SH-SY5Y (cell line): ENCODE results near the gene LTBP2.

ENCODE experiments used
- GATA2 ChIP-seq: IDR thresholded peaks from 2 replicates; pipeline ENCODE4 v1.6.1; 2011; ENCODE audit warnings: mild to moderate bottlenecking, low read depth, low read length
- GATA3 ChIP-seq: IDR thresholded peaks from 2 replicates; pipeline ENCODE4 v1.6.1; 2011; ENCODE audit warnings: low read depth, mild to moderate bottlenecking, low read length, moderate library complexity

LTBP2 gene

DNA sequence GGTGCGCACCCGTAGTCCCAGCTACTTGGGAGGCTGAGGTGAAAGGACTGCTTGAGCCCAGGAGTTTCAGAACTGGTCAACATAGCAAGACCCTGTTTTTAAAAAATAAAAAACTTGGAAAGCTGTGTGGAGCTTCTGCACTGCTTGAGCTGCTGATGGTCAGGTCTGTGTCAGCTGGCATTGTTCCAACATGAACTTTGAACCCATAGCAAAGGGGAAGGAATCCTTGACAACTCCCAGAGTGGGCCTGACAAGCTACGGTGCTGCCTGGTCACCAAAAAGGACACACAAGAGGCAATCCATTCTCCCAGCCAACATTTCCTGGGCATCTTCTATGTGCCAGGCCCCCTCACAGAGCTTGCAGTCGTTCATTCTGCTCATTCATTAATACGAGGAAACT lies 16.4 kb upstream of the LTBP2 start:
- TF ChIP-seq GATA3 (no peak), GATA2 (no peak)

DNA sequence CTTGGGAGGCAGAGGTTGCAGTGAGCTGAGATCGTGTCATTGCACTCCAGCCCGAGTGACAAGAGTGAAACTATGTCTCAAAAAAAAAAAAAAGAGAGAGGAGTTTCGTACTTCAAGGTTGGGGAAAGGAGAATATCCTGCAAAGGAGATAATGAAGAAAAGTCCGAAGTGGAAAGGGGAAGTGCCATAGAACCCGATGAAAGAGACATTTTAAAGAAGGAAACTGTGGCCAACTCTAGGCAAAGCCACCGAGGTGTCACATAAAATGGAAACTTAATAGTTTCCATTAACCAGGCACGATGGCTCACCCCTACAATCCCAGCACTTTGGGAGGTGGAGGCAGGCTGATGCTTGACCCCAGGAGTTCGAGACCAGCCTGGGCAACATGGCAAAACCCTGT lies 15.0 kb upstream of the LTBP2 start:
- TF ChIP-seq GATA3: no peak
- TF ChIP-seq GATA2: no peak

DNA sequence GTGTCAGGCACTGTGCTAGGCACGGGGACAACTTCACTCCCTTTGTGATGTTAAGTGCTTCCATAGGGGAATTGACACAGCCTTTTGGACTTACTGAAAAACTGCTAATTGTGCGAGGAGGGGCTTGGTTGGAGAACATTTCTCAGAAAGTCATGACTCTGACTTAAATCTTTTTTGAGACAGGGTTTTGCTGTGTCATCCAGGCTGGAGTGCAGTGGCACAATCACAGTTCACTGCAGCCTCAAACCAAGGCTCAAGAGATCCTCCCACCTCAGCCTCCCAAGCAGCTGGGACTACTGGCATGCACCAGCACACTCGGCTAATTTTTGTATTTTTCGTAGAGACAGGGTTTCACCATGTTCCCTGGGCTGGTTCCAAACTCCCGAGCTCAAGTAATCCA lies 10.2 kb upstream of the LTBP2 start:
- TF ChIP-seq GATA3: no peak

DNA sequence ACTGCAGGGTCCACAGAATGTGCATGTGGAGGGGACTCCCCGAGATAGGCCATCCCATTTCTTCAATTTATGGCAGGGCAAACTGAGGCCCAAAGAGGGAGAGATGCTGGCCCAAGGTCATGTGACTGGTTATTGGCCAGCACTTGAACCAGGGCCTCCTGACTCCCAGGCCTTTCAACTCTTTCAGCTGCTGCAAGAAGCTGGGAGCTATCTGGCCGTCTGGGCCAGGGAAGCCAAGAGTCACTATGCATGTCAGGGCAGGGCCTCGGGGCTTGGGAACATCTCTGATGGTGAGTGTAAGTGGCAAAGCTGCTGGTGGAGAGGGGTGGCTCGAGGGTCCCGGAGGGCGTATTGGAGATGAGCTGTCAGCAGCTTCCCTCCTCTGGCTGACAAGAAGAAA lies 9.5 kb upstream of the LTBP2 start:
- TF ChIP-seq GATA3 (no peak), GATA2 (no peak)

DNA sequence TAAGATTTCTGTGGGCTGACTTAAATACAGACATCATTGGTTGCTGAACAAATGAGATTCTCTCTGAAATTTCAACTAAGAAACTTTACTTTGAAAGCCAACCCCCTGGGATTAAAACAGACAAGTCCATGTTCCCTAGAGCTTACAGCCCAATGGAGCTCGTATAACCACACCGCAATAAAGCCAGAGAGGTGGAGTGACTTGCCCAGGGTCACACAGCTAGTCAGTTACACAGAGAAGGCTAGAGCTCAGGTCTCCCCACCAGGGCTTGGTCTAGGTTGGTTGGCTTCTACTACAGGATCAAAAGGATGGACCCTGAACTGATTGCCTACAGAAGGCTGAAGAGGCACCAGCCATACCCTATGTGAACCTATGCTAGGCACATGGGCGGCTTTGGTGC lies 8.9 kb upstream of the LTBP2 start:
- no peak for TF ChIP-seq GATA2
- TF ChIP-seq GATA3: no peak

DNA sequence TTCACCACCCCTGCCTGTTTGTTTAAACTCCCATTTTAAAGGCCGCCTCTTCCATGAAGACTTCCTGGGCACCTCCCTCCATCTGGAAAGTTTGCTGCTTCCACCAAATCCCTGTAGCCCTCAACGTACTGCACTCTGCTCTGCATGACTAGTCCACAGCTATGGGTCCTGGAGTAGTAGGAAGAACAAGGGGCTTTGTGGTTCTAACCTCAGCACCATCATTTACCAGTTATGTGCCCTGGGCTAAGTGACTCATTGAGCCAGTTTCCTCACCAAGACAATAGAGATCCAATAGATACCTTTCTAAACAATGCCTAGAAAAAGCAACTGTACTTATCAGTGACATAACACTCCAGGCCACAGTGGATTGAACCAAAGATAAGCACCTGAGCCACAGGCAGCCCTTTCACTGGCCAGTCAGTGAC lies 8.5 kb upstream of the LTBP2 start:
- no peak for TF ChIP-seq GATA2
- TF ChIP-seq GATA3: no peak

DNA sequence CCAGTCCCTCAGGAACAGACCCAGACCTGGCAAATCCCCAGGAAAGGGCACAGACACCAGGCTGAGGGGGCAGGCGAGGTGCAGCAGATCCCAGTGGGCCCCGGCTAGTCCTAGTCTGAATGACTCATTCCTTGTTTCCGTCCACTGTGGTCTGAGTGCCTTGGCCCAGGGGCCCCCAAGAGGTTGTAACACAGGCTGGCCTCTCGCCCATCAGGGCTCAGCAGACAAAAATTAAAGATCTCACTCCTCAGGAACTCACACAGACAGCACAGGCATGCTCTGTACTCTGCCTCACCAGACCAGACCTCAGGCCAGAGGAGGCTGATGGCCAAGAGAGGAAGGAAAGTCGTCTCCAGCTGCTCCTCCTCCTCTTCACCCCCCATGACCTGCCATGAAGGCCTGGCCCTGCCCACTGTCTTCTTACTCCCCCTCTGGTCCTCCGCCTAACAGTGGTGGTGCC lies 7.7 kb upstream of the LTBP2 start:
- TF ChIP-seq GATA3 (no peak), GATA2 (no peak)

DNA sequence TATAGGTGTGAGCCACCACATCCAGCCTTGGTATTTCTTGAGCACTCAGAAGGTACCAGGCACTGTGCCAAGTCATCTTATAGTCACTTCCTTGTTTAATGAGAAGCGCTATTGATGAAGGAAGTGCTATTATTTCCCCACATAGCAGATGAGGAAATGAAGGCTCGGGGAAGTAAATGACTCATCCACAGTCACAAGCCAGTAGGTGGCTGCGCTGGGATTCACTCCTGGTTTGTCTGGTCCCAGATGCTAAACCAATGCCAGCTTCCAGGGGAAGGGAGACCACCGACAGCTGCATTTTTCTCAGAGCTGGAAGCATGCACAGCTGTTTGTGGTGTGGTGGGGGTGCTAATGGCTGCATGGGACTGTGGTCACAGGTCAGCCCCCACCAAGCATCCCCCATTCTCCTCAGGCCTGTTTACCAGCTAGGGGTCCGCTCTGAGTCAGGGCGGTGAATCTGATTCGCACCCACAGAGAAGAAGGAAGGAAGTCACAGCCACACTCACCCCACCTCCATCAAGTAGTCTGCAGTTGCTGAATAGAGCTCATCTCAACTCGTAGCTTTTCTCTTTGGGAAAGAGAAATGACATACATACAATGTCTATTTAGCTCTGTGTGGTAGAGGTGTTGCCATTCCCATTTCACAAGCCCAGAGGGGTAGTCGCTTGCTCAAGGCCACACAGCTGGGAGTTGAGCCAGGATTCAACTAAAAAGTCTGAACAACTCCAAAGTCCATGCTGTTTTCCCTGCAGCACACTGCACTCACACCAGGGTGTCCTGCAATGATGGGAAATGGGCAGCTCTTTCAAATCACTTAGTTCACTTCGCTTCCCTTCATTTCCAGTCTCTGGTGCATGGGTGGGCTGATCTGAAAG lies 6.3 kb upstream of the LTBP2 start:
- no peak for TF ChIP-seq GATA3
- TF ChIP-seq GATA2: no peak

DNA sequence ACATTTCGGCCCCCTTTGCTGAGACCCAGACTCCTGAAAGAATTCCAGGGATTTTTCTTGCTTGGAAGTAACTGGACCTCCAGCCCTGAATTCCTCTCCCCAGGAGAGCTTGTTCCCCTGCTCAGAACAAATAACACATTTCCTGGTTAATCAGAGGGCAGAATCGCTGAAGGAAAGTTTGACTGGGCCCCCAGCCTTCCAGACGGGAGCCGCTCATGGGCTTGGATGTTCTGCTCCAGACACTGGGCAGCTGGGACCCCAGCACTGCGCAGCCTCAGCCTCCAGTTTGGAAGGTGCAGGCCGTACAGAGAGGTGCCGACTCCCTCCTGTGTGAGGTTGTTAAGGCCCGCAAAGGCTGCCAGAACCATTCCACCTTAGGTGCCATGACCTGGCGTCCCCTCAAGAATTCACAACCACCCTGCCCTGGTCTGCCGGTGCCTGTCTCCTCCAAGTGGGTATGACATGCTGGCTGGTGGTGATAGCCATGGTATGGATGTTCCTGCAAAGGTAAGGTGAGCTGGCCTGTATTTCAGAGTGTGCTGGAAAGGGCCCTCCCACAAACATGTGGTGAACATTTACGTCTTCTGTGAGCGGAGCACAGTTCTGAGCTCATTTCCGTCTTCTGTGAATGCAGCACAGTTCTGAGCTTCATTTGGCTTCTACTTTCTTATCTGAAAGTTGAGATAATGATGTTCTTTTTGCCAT lies 5.1 kb upstream of the LTBP2 start:
- TF ChIP-seq GATA2: no peak
- TF ChIP-seq GATA3: no peak

DNA sequence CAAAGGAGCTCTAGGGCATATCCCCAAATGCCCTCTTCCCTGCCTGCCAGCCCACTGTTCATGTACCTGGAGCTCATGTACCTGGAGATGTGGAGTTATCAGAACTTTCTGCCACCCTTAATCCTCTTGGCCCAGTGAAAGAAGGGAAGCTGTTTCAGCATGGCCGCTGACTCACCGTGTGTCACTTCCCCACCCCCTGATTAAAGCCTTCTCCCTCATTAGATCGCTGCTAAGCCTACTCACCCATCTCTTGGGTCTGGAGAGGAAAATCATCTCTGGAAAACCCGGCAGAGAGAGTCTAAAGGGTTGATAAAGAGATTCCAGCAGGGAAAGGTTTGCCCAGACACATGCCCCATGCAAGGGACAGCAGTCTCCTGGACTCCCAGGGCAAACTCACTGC lies 4.5 kb upstream of the LTBP2 start:
- TF ChIP-seq GATA2 (no peak), GATA3 (no peak)

DNA sequence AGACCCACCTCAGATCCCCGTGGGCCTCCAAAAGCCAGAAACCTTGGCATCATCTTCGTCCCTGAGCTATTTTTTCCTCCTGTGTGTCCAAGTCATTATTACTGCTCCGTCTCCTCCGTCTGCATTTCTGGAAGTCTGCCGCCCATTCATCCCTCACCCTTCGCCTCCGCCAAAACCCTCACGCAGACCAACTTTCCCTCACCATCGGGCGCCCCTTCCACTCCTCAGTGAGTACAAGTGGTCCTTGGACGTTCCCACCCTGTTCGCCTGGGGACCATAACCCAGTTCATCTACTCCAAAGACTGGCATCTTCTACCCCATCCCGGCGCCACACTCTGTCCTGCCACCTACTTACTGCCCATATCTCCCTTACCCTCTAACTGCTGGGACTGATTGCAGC lies 3.7 kb upstream of the LTBP2 start:
- TF ChIP-seq GATA2: no peak
- no peak for TF ChIP-seq GATA3

DNA sequence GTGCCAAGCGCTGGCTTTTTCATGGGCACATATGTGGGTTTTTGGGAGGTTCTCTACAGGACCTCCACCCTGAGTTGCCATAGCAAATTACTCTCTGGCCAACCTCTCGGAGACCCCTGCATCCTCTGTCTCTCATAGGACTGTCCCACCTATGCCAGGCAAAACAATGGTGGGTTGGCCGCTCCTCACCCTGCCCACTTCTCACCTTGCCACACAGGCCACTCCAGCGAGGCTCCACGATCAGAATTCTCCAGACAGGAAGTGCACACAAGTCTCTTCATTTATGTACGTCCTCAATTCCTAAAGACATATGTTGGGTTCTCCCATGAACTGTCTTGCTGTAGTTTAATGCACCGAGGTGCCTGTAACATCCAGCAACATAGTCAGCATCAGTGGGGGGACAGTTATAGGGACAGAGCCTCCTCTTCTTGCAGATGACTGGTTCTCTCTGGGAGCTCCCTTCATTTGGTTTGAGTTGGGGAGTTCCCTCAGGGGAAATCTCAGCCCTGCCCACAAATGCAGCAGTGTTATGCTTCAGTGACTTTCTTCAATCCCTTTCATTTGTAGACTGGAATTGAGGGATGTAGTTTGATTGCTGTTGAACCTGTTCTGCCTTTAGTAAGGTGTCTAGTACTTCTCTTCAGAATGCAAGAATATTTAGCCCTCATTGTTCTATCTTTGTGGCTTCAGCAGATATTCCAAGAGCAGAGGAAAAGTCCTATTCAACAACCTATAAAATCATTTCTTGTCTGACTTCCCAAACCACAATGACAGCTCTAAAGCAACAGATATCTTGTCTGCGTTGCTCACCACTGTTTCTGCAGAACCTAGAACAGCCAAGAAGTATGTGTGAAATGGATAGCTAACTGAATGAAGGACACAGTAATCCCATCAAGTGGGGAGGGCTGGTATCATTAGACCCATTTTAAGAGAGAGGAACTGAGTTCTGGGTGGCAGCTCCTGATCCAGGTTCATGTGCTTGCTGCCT lies 2.8 kb upstream of the LTBP2 start:
- TF ChIP-seq GATA3 (no peak), GATA2 (no peak)

DNA sequence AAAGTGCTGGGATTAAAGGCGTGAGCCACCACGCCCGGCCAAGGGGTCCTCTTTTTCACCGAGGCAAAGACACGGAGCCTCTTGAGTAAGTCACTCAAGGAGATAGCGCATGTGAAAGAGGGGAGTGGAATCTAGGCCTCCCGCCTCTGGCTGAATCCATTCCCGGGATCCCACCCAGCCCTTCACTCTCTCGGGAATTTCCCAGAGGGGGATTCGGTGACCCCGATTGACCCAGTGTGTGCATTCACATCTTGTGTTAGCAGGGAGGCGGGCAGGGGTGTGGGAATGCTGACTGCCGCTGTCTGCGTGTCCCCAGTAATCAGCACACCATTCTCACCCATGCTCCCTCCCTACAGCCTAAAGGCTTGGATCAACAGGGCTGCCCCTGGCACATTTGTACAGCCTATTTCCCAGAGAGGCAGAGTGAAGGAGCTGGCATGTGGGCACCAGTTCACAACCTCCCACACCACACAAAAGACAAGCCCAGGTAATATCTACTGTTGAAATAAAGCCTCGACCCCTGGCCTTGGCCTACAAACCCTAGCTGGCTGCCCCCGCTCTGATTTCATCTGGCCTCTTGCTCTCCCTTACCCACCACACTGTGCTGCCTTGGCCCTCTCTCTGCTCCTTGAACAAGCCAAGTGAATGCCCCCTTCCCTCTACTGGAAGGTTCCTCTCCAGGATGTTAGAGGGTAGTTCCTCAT lies 1.3 kb upstream of the LTBP2 start:
- no peak for TF ChIP-seq GATA3
- TF ChIP-seq GATA2: no peak
